Central memory CD4-positive, alpha-beta T cell (primary cell): ENCODE results near the gene DCAF6.
A peak's percentile ranks its signal among the peaks of the same experiment; 100 is the strongest.
"Not testable (repeated sequence)": the region's sequence is repeated elsewhere in the genome, so short reads cannot be mapped to it uniquely, and the experiment has no call there.

Experiments
- DNase-seq: peaks from one replicate; pipeline ENCODE4 v3.0.0; 2022

The DCAF6 gene

DNA sequence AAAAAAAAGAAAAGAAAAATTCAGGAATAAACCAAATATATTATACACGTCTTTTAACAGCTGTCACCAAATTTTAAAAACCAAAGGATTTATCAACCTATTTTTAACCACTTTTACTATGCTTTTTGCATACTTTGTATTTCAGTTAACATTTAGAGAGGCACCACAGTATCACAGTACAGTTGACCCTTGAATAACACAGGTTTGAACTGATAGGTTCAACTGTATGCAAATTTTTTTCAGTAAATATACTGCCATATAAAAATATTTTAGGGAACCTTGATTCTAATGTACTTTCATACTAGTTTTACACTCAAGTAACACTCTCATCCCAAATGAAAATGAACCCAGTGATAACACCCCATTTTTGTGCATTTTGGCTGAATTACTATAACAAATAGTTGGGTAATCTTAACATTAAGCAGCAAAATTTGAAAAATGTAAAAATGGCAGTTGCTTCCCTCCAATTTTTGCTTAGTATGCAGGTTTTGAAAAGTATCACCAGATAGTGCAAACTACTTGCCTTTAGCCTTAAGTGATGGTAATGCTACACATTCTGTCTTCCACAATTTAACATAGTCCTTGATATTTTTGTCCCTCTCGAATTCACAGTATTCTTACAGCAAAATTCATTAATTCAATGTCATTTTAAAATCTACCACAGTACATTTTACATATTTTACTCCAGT, 11.8 kb upstream of the DCAF6 start:
- DNase-seq, result no peak

DNA sequence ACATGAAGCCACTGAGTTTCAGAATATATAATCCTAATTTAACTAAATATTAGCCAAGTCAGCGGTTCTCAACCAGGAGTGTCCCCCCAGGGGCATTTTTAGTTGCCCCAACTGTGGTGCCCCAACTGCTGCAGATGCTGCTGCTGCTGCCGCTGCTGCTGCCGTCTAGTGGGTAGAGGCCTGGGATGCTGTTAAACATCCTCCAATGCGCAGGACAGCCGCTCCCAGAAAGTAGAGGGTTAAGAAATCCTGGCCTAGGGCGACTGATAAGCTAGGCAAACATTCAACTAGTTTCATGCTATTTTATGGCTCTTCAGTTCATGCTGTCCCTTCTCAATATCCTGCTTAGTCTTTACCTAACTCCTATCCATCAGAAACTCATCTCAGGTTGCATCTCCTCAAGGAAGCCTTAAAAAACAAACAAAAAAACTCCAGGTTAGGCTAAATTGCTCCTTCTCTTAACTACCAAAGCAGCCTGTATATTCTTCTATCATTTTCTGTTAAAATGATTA, 9.9 kb upstream of the DCAF6 start:
- DNase-seq, result no peak

DNA sequence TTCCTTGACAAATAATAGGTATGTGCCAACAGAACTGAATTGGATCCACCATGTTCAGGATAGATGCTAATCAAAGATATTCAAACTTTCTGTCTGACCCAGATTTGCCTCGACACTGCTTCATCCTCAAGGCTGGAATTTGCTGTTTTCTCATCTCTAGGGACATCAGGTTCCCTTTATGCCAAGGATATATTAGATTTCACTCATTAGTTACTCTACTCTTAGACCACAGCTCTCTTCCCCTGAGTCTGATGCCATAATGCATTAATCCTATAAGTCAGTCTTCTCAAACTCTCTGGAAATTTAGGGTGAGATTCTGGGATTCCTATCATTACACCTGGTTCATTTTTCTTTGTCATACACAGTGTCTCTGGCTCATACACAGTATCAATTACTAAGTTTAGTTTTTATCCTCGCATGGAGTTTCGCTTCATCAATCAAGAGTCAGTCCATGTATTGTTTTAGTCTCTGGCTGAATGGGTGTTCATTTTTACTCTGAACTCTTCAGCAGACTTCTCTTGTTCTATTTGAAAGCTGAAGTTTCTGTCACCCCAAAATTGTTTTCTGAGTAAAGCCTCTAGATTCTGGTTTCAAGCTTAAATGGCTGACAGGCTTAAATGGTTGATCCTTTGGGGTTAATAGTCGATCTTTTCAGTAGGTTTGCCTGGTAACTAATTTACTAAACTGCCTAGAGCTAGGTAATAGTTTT, 9.3 kb upstream of the DCAF6 start:
- no peak for DNase-seq

DNA sequence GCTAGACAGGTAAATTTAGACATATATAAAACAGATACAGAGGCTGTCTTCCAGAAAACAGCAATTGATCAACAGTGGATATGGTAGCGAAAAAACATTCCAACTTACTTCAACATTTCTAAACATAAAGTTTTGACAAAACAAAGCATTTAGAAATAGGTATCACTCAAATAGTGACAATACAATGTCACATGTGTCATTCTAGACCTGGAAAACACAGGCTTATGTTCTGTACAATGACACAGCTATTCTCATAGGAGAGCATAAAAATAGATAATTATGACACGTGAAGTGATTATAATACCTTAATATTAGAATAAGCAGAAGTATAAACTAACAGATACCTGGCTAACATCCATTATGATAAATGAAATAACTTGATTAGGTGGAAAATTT, 8.0 kb upstream of the DCAF6 start:
- no peak for DNase-seq

DNA sequence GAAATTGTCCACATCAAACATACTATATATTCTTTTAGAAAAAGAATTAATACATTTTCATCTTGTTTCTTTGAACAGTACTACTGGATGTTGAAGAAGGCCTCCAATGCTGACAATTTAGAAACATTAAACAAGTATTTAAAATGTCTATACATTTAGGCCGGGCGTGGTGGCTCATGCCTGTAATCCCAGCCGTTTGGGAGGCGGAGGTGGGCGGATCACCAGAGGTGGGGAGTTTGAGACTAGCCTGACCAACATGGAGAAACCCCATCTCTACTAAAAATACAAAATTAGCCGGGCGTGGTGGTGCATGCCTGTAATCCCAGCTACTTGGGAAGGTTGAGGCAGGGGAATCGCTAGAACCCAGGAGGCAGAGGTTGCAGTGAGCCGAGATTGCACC, 7.6 kb upstream of the DCAF6 start:
- DNase-seq, result not testable (repeated sequence)

DNA sequence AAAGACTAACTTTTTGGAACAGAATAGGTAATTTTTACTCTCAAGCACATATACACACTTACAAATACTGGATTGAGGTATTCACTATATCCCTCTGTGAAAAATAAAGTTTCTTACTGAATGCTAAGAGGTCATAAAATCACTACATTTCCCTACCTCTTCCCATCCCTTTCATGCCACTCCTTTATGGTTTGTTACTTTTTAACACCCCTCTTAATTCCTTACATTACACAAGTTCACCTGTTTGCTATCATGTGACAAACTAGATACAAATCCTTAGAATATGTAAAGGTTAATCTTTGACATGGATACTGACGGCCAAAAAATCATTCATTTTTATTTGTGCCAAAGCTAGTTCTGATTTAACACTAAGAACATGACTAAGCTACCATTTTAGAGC, 6.8 kb upstream of the DCAF6 start:
- no peak for DNase-seq

DNA sequence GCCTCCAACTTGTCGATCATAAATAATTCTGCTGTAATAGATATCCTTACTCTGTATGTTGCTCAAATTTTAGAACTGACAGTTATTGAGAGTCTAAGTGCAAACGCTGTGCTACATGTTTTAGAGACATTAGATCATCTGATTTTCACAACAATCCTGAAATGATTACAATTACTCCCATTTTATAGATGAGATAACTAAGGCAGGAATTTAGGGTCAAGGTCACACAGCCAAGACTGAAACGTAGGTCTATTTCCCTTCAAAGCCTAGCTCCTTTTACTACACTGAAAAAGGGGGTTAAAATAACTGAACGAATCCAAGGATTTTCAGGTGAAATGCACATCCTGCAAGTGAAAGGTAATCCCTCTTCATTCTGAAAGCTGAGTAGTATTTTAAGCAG, 2.7 kb upstream of the DCAF6 start:
- no peak for DNase-seq

DNA sequence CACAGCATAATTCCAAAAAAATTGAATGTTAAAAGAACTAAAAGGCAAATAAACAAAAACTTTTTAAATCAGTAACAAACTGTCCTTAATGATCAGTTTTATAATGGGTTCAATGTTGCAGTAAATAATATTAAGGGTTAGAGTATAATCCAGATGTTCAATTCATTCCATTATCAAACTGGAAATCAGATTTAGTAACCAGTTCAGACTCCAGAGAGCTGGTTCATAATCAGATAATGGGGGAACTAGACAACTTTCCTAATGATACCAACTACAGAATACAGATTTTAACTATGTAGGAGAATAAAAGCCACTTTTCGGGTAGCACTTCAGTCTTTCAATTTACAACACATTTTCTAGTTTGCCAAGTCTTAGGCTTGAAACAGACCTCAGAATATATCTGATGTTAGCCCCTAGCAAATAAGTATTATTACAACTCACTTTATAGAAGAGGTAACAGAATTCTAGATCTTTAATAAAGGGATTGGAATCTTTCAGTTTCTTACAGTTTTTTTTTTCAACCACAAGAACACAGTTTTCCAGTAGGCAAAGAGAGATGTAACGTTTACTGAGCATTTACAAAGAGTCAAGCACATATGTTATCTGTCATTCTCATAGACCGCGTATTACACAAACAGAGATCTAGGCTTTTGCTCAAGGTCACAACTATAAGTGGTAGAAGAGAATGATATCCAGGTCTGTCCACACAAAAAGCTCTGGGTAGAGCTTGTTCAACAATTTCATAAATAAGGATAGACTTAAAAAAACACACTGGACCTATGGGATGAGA, 1.9 kb upstream of the DCAF6 start:
- no peak for DNase-seq

DNA sequence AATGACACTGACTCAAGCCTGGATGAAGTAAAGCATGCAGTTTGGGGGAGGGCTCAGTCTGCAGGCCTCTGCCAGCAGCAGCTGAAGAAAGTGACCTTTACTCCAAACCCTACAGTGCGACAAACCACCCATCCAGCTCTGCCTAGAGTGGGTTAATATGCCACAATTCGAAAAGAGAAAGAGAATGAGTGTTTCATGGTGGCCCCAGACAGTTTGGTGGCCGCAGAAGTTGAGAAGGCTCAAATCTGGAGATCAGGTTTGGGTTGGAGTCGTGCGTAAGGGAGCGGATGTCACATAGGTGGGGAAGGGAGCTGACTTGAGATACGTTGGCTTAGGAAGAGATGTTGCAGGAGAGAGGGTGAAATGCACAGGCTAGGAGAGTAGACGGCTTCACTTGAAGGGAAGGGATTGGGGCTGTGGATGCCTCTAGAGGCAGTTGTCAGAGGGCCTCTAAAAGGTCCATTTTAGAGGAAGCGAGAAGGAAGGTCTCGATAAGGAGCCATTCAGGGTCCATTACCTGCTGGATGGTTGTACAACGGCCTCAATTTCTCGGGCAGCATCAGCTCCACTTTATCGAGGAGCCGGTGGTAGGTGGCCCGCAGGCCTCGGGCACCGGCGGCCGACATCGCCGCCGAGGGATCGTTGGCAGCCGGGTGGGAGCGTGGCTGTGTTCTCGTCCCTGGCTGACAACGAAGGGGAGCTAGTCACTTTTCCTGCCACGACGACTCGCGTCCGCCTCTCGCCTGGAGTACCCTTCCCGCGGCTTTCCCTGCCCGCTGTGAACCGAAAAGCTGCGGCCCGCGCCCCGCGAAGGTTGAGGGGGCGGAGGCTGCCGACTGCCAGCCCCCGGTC, 1.0 kb upstream of the DCAF6 start:
- DNase-seq, result peak; percentile 44

DNA sequence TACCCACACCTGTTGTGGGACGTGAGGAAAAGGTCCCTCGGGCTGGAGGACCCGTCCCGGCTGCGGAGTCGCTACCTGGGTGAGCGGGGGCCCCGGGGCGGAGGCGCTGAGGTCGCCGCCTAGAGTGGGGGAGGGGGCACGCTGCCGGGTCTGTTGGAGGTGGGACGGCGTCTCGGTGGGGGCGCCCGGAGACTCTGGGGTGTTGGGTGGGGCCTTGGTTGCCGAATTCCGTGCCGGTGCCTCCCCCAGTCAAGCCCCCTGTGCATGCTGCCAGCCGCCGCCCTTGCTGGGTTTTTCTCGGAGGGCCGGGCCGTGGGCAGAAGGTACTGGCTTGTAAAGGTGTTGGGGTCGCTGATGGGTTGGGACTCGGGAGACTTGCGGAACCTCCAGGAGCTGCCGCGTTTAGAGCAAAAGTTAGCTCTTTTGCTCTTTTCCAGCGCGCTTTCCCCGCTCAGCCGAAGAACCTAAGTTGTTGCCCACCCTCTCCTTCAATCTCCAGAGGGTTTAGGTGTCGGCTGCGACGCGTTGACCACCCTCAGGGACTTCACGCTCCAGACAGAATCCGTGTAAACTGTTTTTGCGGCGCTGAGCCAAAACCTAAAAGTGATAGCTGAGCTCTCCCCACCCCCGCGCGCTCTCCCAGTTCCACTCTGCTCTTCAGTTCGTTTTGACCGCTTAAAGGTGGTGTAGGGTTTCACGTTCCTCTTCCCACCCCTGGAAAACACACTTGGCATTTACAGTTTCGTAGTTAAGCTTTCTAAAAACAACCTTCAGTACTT, 636 bp downstream of the DCAF6 start, which contains the start of gene MPC2:
MPC2 (minus strand) TSS at position 143 of the 779 bp plus-strand sequence. CDS start 1,231 bp downstream, outside the sequence.
- peak; percentile 59 for DNase-seq

DNA sequence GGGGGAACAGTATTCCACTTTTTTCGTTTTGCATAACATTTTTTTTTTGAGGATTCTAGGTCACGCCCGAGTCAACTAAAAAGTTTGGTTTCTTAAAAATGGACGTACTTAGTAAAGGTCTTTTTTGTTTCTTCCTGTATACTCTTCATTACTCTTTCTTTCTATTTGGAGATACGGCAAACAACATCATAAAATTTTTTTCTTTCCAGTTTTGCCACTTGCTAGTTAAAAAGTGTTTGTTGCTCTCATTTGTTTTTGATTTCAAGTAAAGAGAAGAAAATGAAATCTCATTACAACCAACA, 1.2 kb downstream of the DCAF6 start:
- no peak for DNase-seq

DNA sequence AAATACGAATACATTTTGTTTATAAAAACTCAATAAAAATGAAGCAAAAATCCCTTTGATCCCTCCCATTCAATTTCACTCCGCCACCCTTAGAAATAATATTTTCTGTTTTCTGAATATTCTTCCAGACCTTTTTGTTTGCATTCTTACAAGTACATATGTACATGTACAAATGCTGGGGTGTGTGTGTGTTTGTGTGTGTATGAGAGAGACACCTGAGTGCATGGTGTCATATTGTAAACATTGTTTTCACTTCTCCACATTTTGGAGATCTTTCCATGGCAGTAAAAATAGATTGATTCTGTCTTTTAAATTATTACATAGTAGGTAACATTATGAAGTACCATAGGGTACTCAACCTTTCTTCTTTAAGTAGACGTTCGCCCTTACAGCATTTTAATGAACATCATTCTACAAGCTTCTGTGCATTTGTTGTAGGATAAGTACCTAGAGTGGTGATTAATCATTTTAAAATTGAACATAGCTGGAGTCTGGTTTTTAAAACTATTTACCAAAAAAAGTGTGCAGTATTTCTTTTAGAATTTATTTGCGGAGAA, 1.7 kb downstream of the DCAF6 start:
- no peak for DNase-seq

DNA sequence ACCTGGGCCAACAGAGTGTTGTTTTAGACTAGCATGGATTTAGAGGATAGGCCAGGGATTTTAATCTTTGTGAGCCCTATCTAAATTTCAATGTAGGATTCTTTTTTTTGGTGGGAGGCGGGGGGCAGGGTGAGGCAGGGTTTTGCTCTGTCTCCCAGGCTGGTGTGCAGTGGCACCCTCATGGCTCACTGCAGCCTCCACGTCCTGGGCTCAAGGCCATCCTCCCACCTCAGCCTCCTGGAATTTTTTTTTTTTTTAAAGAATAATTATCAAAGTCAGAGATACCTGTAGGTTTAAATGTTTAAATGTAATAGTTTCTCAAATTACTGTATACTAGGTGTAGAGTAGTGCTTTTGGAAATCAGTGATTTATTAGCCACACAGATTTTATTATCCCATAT, 3.8 kb downstream of the DCAF6 start:
- no peak for DNase-seq

DNA sequence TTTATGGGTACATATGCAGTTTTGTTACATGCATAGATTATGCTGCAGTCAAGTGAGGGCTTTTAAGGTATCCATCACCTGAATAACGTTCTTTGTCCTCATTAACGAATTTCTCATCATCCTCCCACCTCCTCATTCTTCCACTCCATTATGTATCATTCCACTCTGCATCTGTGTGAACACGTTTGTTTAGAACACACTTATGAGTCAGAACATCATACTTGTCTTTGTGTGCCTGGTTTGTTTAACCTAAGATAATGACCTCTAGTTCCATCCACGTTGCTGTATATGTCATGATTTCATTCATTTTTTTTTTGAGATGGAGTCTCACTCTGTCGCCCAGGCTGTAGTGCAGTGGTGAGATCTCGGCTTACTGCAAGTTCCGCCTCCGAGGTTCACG, 7.1 kb downstream of the DCAF6 start:
- no peak for DNase-seq

DNA sequence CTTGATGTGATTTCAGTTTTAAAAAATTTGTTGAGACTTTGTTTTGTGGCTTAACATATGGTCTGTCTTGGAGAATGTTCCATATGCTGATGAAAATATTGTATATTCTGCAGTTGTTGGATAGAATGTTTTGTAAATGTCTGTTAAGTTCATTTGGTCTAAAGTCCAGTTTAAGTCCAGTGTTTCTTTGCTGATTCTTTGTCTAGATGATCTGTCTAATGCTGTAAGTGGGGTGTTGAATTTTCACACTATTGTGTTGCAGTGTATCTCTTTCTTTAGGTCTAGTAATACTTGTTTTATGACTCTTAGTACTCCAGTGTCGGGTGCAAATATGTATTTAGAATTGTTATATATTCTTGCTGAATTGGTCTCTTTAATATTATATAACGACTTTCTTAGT, 11.2 kb downstream of the DCAF6 start:
- DNase-seq, result no peak

DNA sequence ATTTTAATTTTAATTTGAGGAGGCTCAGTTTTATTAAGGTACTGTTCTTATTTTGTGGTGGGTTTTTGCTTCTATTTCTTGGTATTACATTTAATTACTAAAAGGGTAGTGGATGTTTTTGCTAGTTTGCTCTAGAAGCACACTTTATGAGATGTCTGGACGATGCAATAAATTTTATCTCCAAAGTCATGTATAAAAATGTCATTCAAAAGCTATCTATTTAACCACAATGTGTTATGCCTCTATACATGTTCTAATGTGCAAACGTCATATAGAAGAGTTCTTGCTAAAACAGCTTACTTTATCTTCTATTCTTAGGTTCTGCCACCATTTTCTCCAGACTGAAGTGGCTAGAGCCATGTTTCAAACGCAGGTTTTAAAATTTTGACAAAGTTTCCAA, 13.3 kb downstream of the DCAF6 start:
- no peak for DNase-seq

DNA sequence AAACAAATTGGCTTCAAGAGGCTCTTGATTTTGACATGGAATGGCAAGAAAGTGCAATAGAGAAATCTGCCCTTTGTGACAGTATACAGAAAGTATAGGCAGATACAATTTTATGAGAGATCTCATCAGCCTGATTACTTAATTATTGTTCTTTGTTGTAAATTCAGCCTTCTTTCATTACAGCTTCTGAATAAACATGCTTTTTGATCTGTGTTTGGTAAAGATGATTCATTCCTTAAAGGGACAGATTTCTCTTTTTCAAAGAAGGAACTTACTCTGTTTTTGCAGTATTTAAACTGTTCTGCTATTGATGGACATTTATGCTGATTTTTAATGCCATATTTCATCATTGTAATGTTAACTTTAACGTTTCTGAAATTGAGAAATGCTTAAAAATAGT, 14.1 kb downstream of the DCAF6 start:
- DNase-seq, result no peak

DNA sequence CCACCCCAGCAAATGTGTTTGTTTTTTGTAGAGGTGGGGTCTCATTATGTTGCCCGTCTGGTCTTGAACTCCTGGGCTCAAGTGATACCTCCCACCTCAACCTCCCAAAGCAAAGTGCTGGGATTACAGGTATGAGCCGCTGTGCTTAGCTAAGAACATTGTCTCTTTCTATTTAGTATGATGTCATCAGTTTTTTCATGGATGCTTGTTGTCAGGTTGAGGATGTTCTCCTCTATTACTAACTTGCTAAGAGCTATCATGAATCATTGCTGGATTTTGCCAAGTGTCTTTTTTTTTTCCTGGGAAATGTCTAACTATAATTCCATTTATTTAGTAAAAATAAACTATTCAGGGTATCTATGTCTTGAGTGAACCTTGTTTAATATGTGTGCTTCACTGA, 19.4 kb downstream of the DCAF6 start:
- no peak for DNase-seq

DNA sequence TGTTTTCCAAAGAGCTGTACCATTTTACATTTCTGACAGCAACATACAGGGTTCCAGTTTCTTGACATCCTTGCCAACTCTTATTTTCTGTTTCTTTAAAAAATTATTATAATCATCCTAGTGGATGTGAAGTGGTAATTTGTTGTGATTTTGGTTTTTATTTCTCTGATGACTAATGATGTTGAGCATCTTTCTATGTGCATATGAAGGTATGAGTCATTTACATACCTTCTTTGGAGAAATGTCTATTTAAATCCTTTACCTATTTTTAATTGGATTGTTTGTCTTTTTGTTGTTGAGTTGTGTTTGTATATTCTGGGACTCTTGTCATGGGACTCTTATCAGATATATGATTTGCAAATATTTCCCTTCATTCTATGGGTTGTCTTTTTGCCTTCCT, 21.2 kb downstream of the DCAF6 start:
- DNase-seq, result no peak

DNA sequence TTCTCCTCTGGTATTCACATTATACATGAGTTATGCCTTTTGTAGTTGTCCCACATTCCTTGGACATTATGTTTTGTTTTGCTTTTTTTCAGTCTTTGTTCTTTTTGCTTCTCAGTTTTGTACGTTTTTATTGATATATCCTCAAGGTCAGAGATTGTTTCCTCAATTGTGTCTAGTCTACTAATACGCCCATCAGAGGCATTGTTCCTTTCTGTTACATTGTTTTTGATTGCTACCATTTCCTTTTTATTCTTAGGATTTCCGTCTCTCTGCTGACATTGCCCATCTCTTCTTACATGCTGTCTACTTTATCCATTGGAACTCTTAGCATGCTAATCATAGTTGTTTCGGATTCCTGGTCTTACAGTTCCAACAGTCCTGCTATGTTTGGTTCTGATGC, 28.2 kb downstream of the DCAF6 start:
- DNase-seq, result no peak

DNA sequence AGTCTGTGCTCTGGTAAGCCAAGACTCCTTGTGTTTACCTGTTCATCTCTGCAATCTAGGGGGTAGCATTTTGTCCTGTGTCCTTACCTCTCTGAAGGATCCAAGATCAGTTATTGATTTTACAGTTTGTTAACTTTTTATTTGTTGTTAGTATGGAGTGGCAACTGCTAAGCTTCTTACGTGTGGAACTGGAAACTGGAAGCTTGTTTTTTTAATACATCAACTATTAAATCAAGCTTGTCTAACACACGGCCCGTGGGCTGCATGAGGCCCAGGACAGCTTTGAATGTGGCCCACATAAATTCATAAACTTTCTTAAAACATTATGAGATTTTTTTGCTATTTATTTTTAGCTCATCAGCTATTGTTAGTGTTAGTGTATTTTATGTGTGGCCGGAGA, 29.6 kb downstream of the DCAF6 start:
- no peak for DNase-seq

DNA sequence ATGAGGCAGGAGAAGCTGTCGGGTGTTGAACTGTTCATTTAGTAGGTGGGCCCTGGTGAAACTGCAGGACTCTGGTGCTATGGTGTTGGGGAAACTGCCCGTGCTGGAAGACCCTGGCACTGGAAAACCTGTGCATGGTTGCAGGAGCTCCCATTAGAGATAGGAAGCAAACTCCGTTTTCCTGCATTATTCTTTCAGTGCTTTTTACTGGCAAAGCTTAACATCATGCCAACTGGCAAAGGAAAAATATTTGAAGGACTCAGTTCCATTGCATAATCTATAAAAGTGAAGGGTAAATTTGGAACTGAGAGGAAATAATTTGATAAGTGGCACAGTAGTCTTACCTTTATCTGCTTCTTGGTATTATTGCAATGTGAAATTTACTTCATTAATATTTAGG, 32.1 kb downstream of the DCAF6 start:
- no peak for DNase-seq
